OCI-LY1 (cell line): ENCODE measurements around the gene AMER2.

ENCODE experiments used
- H2AFZ ChIP-seq: fragments of 200-600 bp; sonication (generic), shearing (Covaris generic); 2 replicates; pipeline ENCODE4 v1.6.0; 2014; ENCODE audit warnings: antibody characterized with exemption, mild to moderate bottlenecking, low read length
- H3F3A ChIP-seq: fragments of 200-600 bp; sonication (generic), shearing (Covaris generic); 2 replicates; pipeline ENCODE4 v1.6.0; 2014; ENCODE audit warnings: mild to moderate bottlenecking, antibody characterized with exemption, low read length, moderate library complexity; ENCODE audit not compliant: insufficient read depth
- H3K27ac ChIP-seq: fragments of 200-600 bp; sonication (generic); 2 replicates; pipeline ENCODE4 v1.5.1; 2014; ENCODE audit warnings: low read length, mixed run types, mild to moderate bottlenecking, low read depth; ENCODE audit not compliant: poor library complexity, severe bottlenecking
- H3K27me3 ChIP-seq: fragments of 200-600 bp; sonication (generic); 2 replicates; pipeline ENCODE4 v1.6.0; 2014; ENCODE audit warnings: antibody characterized with exemption, mild to moderate bottlenecking, low read length, moderate library complexity; ENCODE audit not compliant: insufficient read depth
- H3K36me3 ChIP-seq: fragments of 200-600 bp; sonication (generic); 2 replicates; pipeline ENCODE4 v1.6.1; 2014; ENCODE audit warnings: mild to moderate bottlenecking, antibody characterized with exemption, low read length, moderate library complexity, mixed read lengths; ENCODE audit not compliant: insufficient read depth
- H3K4me1 ChIP-seq: fragments of 200-600 bp; sonication (generic); 2 replicates; pipeline ENCODE4 v1.5.1; 2014; ENCODE audit warnings: mild to moderate bottlenecking, low read length, moderate library complexity; ENCODE audit not compliant: insufficient read depth, severe bottlenecking
- H3K4me2 ChIP-seq: fragments of 200-600 bp; sonication (generic), shearing (Covaris generic); 2 replicates; pipeline ENCODE4 v1.6.1; 2014; ENCODE audit warnings: low read length
- H3K4me3 ChIP-seq: fragments of 200-600 bp; sonication (generic); 2 replicates; pipeline ENCODE4 v1.5.1; 2014; ENCODE audit warnings: low read length, low read depth, mild to moderate bottlenecking, mixed read lengths; ENCODE audit not compliant: poor library complexity, severe bottlenecking
- H3K79me2 ChIP-seq: fragments of 200-600 bp; shearing (Covaris generic); 2 replicates; pipeline ENCODE4 v1.6.1; 2016; ENCODE audit warnings: mixed run types, low read length, mixed read lengths; ENCODE audit not compliant: insufficient read depth
- H3K9ac ChIP-seq: fragments of 200-600 bp; sonication (generic), shearing (Covaris generic); 2 replicates; pipeline ENCODE4 v1.6.1; 2014; ENCODE audit warnings: mild to moderate bottlenecking, low read length, mixed read lengths
- H3K9me2 ChIP-seq: fragments of 200-600 bp; sonication (generic), shearing (Covaris generic); 2 replicates; pipeline ENCODE4 v1.6.1; 2014; ENCODE audit warnings: low read depth, mild to moderate bottlenecking, low read length, mixed read lengths
- H3K9me3 ChIP-seq: fragments of 200-600 bp; shearing (Covaris generic); 2 replicates; pipeline ENCODE4 v1.6.1; 2014; ENCODE audit warnings: low read length, mixed read lengths
- H4K20me1 ChIP-seq: fragments of 200-600 bp; sonication (generic), shearing (Covaris generic); 2 replicates; pipeline ENCODE4 v1.6.0; 2016; ENCODE audit warnings: mild to moderate bottlenecking, low read length; ENCODE audit not compliant: insufficient read depth
- CTCF ChIP-seq: fragments of 200-600 bp; sonication (generic), shearing (Covaris generic); IDR thresholded peaks from 2 replicates; pipeline ENCODE4 v1.5.1; 2017; ENCODE audit warnings: mild to moderate bottlenecking, antibody characterized with exemption, low read length, moderate library complexity, mixed read lengths
- EZH2 ChIP-seq: fragments of 200-600 bp; sonication (generic), shearing (Covaris generic); IDR thresholded peaks from 2 replicates; pipeline ENCODE4 v1.8.0; 2017; ENCODE audit warnings: borderline replicate concordance, mixed run types, mild to moderate bottlenecking, antibody characterized with exemption, low read length, moderate library complexity, mixed read lengths

The AMER2 gene

GRCh38 chr13:25168790-25169189 lies 3.3 kb downstream of the AMER2 start:
- no peak overlapping the region for H2AFZ ChIP-seq
- H3K9me3 ChIP-seq, result no peaks in the 10 kb centered on the region
- no peaks in the 10 kb centered on the region for H4K20me1 ChIP-seq
- H3K36me3 ChIP-seq, result no peaks in the 10 kb centered on the region
- H3K79me2 ChIP-seq, result no peaks in the 10 kb centered on the region
- H3K4me2 ChIP-seq, result no peak overlapping the region
- no peak overlapping the region for H3K9ac ChIP-seq
- TF ChIP-seq EZH2, result no peak
- TF ChIP-seq CTCF, result no peak
- no peaks in the 10 kb centered on the region for H3F3A ChIP-seq
- H3K27ac ChIP-seq, result no peak overlapping the region
- H3K27me3 ChIP-seq, result no peaks in the 10 kb centered on the region
- H3K4me1 ChIP-seq, result no peaks in the 10 kb centered on the region
- H3K9me2 ChIP-seq, result no peaks in the 10 kb centered on the region
- H3K4me3 ChIP-seq, result no peak overlapping the region

- H3K27me3 ChIP-seq, result no peaks in the 10 kb centered on the region
- no peak overlapping the region for H3K4me3 ChIP-seq
- no peak overlapping the region for H3K27ac ChIP-seq
- no peaks in the 10 kb centered on the region for H3K4me1 ChIP-seq
- H3K9me2 ChIP-seq, result no peaks in the 10 kb centered on the region
- no peaks in the 10 kb centered on the region for H4K20me1 ChIP-seq
- H3K79me2 ChIP-seq, result no peaks in the 10 kb centered on the region
- H3K36me3 ChIP-seq, result no peaks in the 10 kb centered on the region
- H3K9me3 ChIP-seq, result no peaks in the 10 kb centered on the region
- H3K4me2 ChIP-seq, result no peak overlapping the region
- no peak overlapping the region for H2AFZ ChIP-seq
- TF ChIP-seq EZH2 (no peak), CTCF (no peak)
- no peak overlapping the region for H3K9ac ChIP-seq
- H3F3A ChIP-seq, result no peaks in the 10 kb centered on the region
Measured at GRCh38 chr13:25167382-25168174, 4.5 kb downstream of the AMER2 start.

- H3K9ac ChIP-seq, result no peak overlapping the region
- H3K4me1 ChIP-seq, result no peaks in the 10 kb centered on the region
- no peaks in the 10 kb centered on the region for H3K9me2 ChIP-seq
- no peaks in the 10 kb centered on the region for H3K27me3 ChIP-seq
- no peaks in the 10 kb centered on the region for H3K36me3 ChIP-seq
- no peaks in the 10 kb centered on the region for H3F3A ChIP-seq
- H3K4me3 ChIP-seq, result no peak overlapping the region
- TF ChIP-seq CTCF (no peak), EZH2 (no peak)
- H3K9me3 ChIP-seq, result no peaks in the 10 kb centered on the region
- H3K4me2 ChIP-seq, result no peak overlapping the region
- H3K79me2 ChIP-seq, result no peaks in the 10 kb centered on the region
- H2AFZ ChIP-seq, result no peak overlapping the region
- no peak overlapping the region for H3K27ac ChIP-seq
- H4K20me1 ChIP-seq, result no peaks in the 10 kb centered on the region
Measured at GRCh38 chr13:25166306-25166705, 5.8 kb downstream of the AMER2 start.
